ENCODE measurements around the gene PRSS53.
"Not testable (repeated sequence)": the region's sequence is repeated elsewhere in the genome, so short reads cannot be mapped to it uniquely, and the experiment has no call there.

Gene PRSS53

GRCh38 chr16:31107465-31107867, 18.7 kb upstream of the PRSS53 start:
- Histone ChIP-seq H3K4me1 (ENCODE audit: insufficient read depth, low read length) (no peaks in the 10 kb centered on the region), H3K9me3 (ENCODE audit: insufficient read depth, low read depth, low read length) (no peaks in the 10 kb centered on the region), H3K27ac (ENCODE audit: low read depth, low read length) (no peak overlapping the region), H3K4me3 (ENCODE audit: low read length) (no peak overlapping the region; the same call in 1 of the 2 replicates), H3K9ac (ENCODE audit: low read depth, low read length) (no peak overlapping the region), H3K27me3 (ENCODE audit: insufficient read depth, low read length) (no peaks in the 10 kb centered on the region), H3K36me3 (ENCODE audit: insufficient read depth, low read length) (peaks cover 32% of the 10 kb centered on the region)
- 89% methylated on average over 6 of the region's 6 CpGs for WGBS

- whole genome bisulfite sequencing = 94% methylated on average over 28 of the region's 28 CpGs
- Histone ChIP-seq H3K36me3 (ENCODE audit: insufficient read depth, low read length) (peaks cover 25% of the 10 kb centered on the region), H3K4me3 (ENCODE audit: low read length) (no peak overlapping the region), H3K9me3 (ENCODE audit: insufficient read depth, low read depth, low read length) (no peaks in the 10 kb centered on the region), H3K4me1 (ENCODE audit: insufficient read depth, low read length) (no peaks in the 10 kb centered on the region), H3K27me3 (ENCODE audit: insufficient read depth, low read length) (no peaks in the 10 kb centered on the region), H3K27ac (ENCODE audit: low read depth, low read length) (no peak overlapping the region), H3K9ac (ENCODE audit: low read depth, low read length) (no peak overlapping the region)
Observed at GRCh38 chr16:31106509-31107464, 18.0 kb upstream of the PRSS53 start.

DNA sequence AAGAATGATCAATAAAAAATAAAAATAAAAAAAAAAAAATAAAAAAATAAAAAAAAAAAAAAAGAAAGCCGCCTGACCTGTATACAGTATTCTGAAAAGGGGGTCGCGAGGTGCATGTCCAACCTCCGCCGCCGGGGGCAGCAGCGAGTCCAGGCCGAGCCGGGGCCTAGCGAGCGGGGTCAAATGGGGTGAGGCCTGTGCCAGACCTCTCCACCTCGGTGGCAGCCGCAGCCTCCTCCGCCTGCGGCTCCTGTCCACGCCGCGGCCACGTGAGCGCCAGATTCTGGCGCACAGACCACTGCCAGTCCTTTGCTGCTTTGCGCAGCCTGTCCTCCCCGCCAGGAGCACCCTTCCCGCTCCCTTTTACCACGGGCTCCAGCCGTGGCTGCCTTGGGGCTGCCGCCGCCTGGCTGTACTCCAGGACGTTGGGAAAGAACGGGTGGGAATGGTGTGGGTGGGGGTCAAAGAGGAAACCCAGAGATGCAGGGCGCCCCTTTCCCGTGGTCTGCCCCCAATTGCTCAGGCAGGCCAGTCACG, 17.0 kb upstream of the PRSS53 start:
- peaks cover 15% of the 10 kb centered on the region for H3K36me3 ChIP-seq (ENCODE audit: insufficient read depth, low read length)
- H3K27ac ChIP-seq (ENCODE audit: low read depth, low read length) = no peak overlapping the region
- H3K9me3 ChIP-seq (ENCODE audit: insufficient read depth, low read depth, low read length) = no peaks in the 10 kb centered on the region
- 0 out of 2 replicates have a peak overlapping the region, but pooled peaks have one; percentile 47 for H3K9ac ChIP-seq (ENCODE audit: low read depth, low read length)
- H3K4me3 ChIP-seq (ENCODE audit: low read length) = no peak overlapping the region
- no peaks in the 10 kb centered on the region for H3K4me1 ChIP-seq (ENCODE audit: insufficient read depth, low read length)
- WGBS = 38% methylated on average over 30 of the region's 33 CpGs
- no peaks in the 10 kb centered on the region for H3K27me3 ChIP-seq (ENCODE audit: insufficient read depth, low read length)

- 83% methylated on average over 13 of the region's 13 CpGs for WGBS
- not testable (repeated sequence) for H3K4me3 ChIP-seq (ENCODE audit: low read length); H3K4me1 ChIP-seq (ENCODE audit: insufficient read depth, low read length)
Observed at GRCh38 chr16:31100876-31101641, 12.3 kb upstream of the PRSS53 start.

DNA sequence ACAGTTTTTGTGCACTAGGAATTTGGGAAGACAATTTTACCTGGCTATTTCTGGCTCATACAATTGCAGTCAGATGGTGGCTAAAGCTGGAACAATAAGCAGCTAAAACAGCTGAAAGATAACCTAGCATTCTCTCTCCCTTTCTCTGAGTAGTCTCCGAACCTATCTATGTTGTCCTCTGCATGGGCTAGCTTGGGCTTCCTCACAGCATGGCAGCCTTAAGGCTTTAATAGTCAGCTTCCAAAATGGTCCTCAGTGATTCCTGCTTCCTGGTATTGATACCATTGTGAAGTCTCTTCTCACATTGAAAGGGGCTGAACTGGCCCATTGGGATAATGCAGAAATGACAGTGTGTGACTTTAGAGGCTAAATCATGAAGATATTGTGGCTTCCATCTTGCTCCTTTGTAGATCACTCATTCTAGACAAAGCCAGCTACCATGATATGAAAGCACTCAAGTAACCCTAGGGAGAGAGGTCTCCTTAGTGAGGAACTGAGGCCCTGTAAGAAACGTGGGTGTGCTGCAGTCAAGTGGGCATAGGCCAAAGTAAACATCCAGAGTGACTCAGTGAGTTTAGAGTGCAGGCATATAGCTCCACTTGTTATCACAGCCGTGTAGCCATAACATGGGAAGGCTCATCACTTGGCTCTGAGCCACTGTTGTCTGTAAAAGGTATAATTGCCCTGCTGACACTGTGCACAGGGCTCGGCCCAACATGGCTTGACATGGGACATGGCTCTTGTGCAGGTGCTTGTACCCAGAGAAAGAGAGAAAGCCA, 11.3 kb upstream of the PRSS53 start:
- WGBS = 79% methylated on average over 4 of the region's 4 CpGs
- Histone ChIP-seq H3K27ac (ENCODE audit: low read depth, low read length) (no peak overlapping the region), H3K9me3 (ENCODE audit: insufficient read depth, low read depth, low read length) (no peaks in the 10 kb centered on the region), H3K27me3 (ENCODE audit: insufficient read depth, low read length) (no peaks in the 10 kb centered on the region), H3K4me1 (ENCODE audit: insufficient read depth, low read length) (no peaks in the 10 kb centered on the region), H3K36me3 (ENCODE audit: insufficient read depth, low read length) (no peaks in the 10 kb centered on the region), H3K4me3 (ENCODE audit: low read length) (no peak overlapping the region), H3K9ac (ENCODE audit: low read depth, low read length) (no peak overlapping the region)

More at GRCh38 chr16:31100876-31101641, 12.3 kb upstream of the PRSS53 start:
- H3K27me3 ChIP-seq (ENCODE audit: insufficient read depth, low read length); H3K9me3 ChIP-seq (ENCODE audit: insufficient read depth, low read depth, low read length); H3K36me3 ChIP-seq (ENCODE audit: insufficient read depth, low read length); H3K27ac ChIP-seq (ENCODE audit: low read depth, low read length); H3K9ac ChIP-seq (ENCODE audit: low read depth, low read length): not testable (repeated sequence)

GRCh38 chr16:31094424-31095120, 5.8 kb upstream of the PRSS53 start, which contains the start of gene VKORC1:
VKORC1 (minus strand) TSS chr16:31094797; CDS start chr16:31094729, 68 bp downstream.
- Histone ChIP-seq H3K4me3 (ENCODE audit: low read length) (peak within 1 kb of the TSS; percentile 79), H3K27me3 (ENCODE audit: insufficient read depth, low read length) (no peaks in the 10 kb centered on the region), H3K27ac (ENCODE audit: low read depth, low read length) (peak within 1 kb of the TSS; percentile 88), H3K36me3 (ENCODE audit: insufficient read depth, low read length) (peaks cover 23% of the 10 kb centered on the region), H3K4me1 (ENCODE audit: insufficient read depth, low read length) (peaks cover 4% of the 10 kb centered on the region; the same call in 1 of the 2 replicates), H3K9me3 (ENCODE audit: insufficient read depth, low read depth, low read length) (no peaks in the 10 kb centered on the region), H3K9ac (ENCODE audit: low read depth, low read length) (peak within 1 kb of the TSS; percentile 83)
- under 1% methylated on average over 69 of the region's 69 CpGs for WGBS

GRCh38 chr16:31094088-31094423, 5.3 kb upstream of the PRSS53 start:
- under 1% methylated on average over 20 of the region's 20 CpGs for WGBS
- Histone ChIP-seq H3K9ac (ENCODE audit: low read depth, low read length) (peak overlapping the region; percentile 83), H3K4me3 (ENCODE audit: low read length) (peak overlapping the region; percentile 79), H3K9me3 (ENCODE audit: insufficient read depth, low read depth, low read length) (no peaks in the 10 kb centered on the region), H3K27me3 (ENCODE audit: insufficient read depth, low read length) (no peaks in the 10 kb centered on the region), H3K27ac (ENCODE audit: low read depth, low read length) (peak overlapping the region; percentile 88), H3K36me3 (ENCODE audit: insufficient read depth, low read length) (peaks cover 26% of the 10 kb centered on the region), H3K4me1 (ENCODE audit: insufficient read depth, low read length) (peaks cover 4% of the 10 kb centered on the region; the same call in 1 of the 2 replicates)

DNA sequence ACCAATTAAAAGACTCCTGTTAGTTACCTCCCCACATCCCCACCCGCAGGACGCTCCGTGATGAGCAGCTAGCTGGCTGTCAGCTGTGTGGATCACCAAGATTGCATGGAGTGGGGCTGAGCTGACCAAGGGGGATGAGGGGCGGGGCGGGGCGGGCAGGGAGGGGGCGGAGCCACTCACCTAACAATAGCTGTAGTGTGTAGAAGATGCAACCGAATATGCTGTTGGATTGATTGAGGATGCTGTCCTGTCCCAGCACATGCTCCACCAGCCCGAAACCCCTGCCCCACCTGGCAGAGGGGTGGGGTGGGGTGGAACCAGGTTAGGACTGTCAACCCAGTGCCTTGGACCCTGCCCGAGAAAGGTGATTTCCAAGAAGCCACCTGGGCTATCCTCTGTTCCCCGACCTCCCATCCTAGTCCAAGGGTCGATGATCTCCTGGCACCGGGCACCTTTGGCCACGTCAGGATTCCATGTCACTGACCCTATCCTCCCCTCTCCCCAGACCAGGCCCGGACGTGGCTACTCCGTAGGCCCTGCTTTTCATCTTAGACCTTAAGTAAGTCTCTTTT, 4.5 kb upstream of the PRSS53 start:
- no peak overlapping the region for H3K27ac ChIP-seq (ENCODE audit: low read depth, low read length)
- no peaks in the 10 kb centered on the region for H3K27me3 ChIP-seq (ENCODE audit: insufficient read depth, low read length)
- H3K4me1 ChIP-seq (ENCODE audit: insufficient read depth, low read length) = peaks cover 4% of the 10 kb centered on the region; the same call in 1 of the 2 replicates
- H3K4me3 ChIP-seq (ENCODE audit: low read length) = peak overlapping the region; percentile 79
- 16% methylated on average over 16 of the region's 17 CpGs for WGBS
- H3K9ac ChIP-seq (ENCODE audit: low read depth, low read length) = peak overlapping the region; percentile 83
- H3K9me3 ChIP-seq (ENCODE audit: insufficient read depth, low read depth, low read length) = no peaks in the 10 kb centered on the region
- H3K36me3 ChIP-seq (ENCODE audit: insufficient read depth, low read length) = peaks cover 30% of the 10 kb centered on the region

- H3K4me3 ChIP-seq (ENCODE audit: low read length) = no peak overlapping the region
- peaks cover 4% of the 10 kb centered on the region; the same call in 1 of the 2 replicates for H3K4me1 ChIP-seq (ENCODE audit: insufficient read depth, low read length)
- peaks cover 30% of the 10 kb centered on the region for H3K36me3 ChIP-seq (ENCODE audit: insufficient read depth, low read length)
- no peak overlapping the region for H3K9ac ChIP-seq (ENCODE audit: low read depth, low read length)
- no peaks in the 10 kb centered on the region for H3K27me3 ChIP-seq (ENCODE audit: insufficient read depth, low read length)
- 94% methylated on average over 5 of the region's 5 CpGs for WGBS
- H3K9me3 ChIP-seq (ENCODE audit: insufficient read depth, low read depth, low read length) = no peaks in the 10 kb centered on the region
- H3K27ac ChIP-seq (ENCODE audit: low read depth, low read length) = no peak overlapping the region
Observed at GRCh38 chr16:31092330-31092729, 3.6 kb upstream of the PRSS53 start.

DNA sequence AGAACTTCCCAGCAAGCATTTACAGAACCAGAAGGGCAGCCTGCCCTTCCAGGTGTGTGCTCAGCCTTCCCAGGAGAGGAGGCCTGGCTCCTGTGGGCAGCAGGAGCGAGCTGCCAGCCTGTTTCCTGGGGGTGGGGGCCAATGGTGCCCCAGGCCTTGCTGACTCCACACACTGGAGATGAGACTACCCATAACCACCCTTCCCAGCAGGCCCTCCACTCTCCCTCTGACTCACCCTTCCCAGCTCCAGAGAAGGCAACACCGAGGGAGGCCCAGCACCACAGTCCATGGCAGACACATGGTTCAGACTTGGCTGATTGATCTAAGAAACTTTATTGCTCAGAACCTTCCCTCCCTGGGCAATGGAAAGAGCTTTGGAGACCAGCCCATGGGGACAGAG, 1.8 kb upstream of the PRSS53 start:
- no peaks in the 10 kb centered on the region for H3K9me3 ChIP-seq (ENCODE audit: insufficient read depth, low read depth, low read length)
- 87% methylated on average over 2 of the region's 2 CpGs for WGBS
- no peaks in the 10 kb centered on the region for H3K27me3 ChIP-seq (ENCODE audit: insufficient read depth, low read length)
- H3K4me1 ChIP-seq (ENCODE audit: insufficient read depth, low read length) = peaks cover 4% of the 10 kb centered on the region; the same call in 1 of the 2 replicates
- no peak overlapping the region for H3K27ac ChIP-seq (ENCODE audit: low read depth, low read length)
- peaks cover 36% of the 10 kb centered on the region for H3K36me3 ChIP-seq (ENCODE audit: insufficient read depth, low read length)
- H3K9ac ChIP-seq (ENCODE audit: low read depth, low read length) = no peak overlapping the region
- H3K4me3 ChIP-seq (ENCODE audit: low read length) = no peak overlapping the region

Data from HUES64 (cell line).